ENCODE results near the gene STAT5A. TPM values are rescaled to one million over a fixed set of nuclear protein-coding genes. Genes with fewer than 3 reads are reported as not detected.

Gene STAT5A
- total and polyA plus RNA-seq, 9 of the 15 experiments (the other 6 are each of a cell fraction or from before 2014, with no cell fraction given): 79.9 to 415 (median 196) TPM

- TSS peak; percentile 34 for BruUV-seq (replicated peaks)
- H3K4me2 ChIP-seq (ENCODE audit: insufficient read depth, low read length): peak overlapping the region; percentile 88
- in situ Hi-C loops (cut with MboI): no loop called here
- no peaks in the 10 kb centered on the region for H3K9me3 ChIP-seq (replicated peaks; ENCODE audit: control insufficient read depth, insufficient read depth, low read depth, low read length)
- intact Hi-C loops (cut with micrococcal nuclease): no loop called here
- H3K27ac ChIP-seq (ENCODE audit: extremely low read depth, low read depth, low read length): peak overlapping the region; percentile 78
- FAIRE-seq (no peak), DNase-seq (ENCODE audit: extremely low read depth in 1 of 4, low spot score in 3 of 4) (peak in 2 of 4 experiments; percentile 29 to 55), ATAC-seq (peak; percentile 7)
- peak overlapping the region; percentile 88 for H3K4me3 ChIP-seq
- ChIA-PET CTCF (ENCODE audit: low intra/inter-chr PET ratio) (no interaction called here), POLR2A (interaction anchor here (0.6 to 2.7 kb wide), 13 partner anchors 10 to 1462 kb away, joined by 3 to 13 read pairs (median 4); partner anchors contain the start of gene HSD17B1)
- H3K79me2 ChIP-seq (ENCODE audit: control insufficient read depth, insufficient read depth, low read length): peaks cover 99% of the 10 kb centered on the region
- H3K4me1 ChIP-seq (replicated peaks in 1 of 2; ENCODE audit: control insufficient read depth in 2 of 2, insufficient read depth in 2 of 2, low read length in 2 of 2): peaks cover 31 to 54% of the 10 kb centered on the region in 2 experiments
- H2AFZ ChIP-seq (ENCODE audit: low read depth, low read length): peak overlapping the region; percentile 1; the same call in 1 of the 2 replicates
- H4K20me1 ChIP-seq (replicated peaks; ENCODE audit: control insufficient read depth, insufficient read depth, low read length): no peaks in the 10 kb centered on the region
- 0% methylated on average over 9 of the region's 9 CpGs for WGBS (ENCODE audit: insufficient coverage, low coverage, missing lambda C conversion rate)
- H3K9ac ChIP-seq (ENCODE audit: insufficient read depth in 1 of 2, low read depth in 2 of 2, low read length in 2 of 2): peak overlapping the region; percentile 83 to 97
- peaks cover 65% of the 10 kb centered on the region for H3K36me3 ChIP-seq (ENCODE audit: control insufficient read depth, insufficient read depth, low read length)
- no peaks in the 10 kb centered on the region for H3K27me3 ChIP-seq (ENCODE audit: control insufficient read depth in 2 of 2, insufficient read depth in 2 of 2, low read length in 2 of 2)
- no peaks in the 10 kb centered on the region for H3K9me1 ChIP-seq (ENCODE audit: control insufficient read depth, insufficient read depth, low read length)
- TF ChIP-seq CTBP1 (IDR thresholded peaks at IDR 0.05; ENCODE audit: borderline replicate concordance) (peak; percentile 31; the same call in 1 of the 2 replicates), NRF1 (conservative IDR thresholded peaks at IDR 0.05 in 1 of 2, IDR thresholded peaks at IDR 0.05 in 1 of 2) (peak in 1 of 2 experiments; percentile 2; a peak in 1 of 4 replicates), POLR2B (IDR thresholded peaks at IDR 0.05; ENCODE audit: low read depth, partially characterized antibody) (peak; percentile 5), ZNF518B (CRISPR knock-in tag; IDR thresholded peaks at IDR 0.05) (no peak), DPF2 (IDR thresholded peaks at IDR 0.05) (no peak), TEAD2 (tag; IDR thresholded peaks at IDR 0.05) (no peak), POLR2H (tag; IDR thresholded peaks at IDR 0.05; ENCODE audit: low read depth) (no peak), GMEB1 (CRISPR knock-in tag; IDR thresholded peaks at IDR 0.05) (no peak), POLR2A (conservative IDR thresholded peaks at IDR 0.05) (peak; percentile 24; the same call in 1 of the 2 replicates), RAD51 (IDR thresholded peaks at IDR 0.05; ENCODE audit: borderline replicate concordance, low read depth) (peak; percentile 36; the same call in 1 of the 2 replicates), PBX2 (CRISPR knock-in tag; IDR thresholded peaks at IDR 0.05; ENCODE audit: low read depth) (no peak), PBX2 (tag; conservative IDR thresholded peaks at IDR 0.05; ENCODE audit: low read depth) (no peak), ZNF274 (IDR thresholded peaks at IDR 0.05; ENCODE audit: borderline replicate concordance, low read depth, low read length) (no peak), SRSF1 (IDR thresholded peaks at IDR 0.05; ENCODE audit: low read depth, low read length) (no peak), SETDB1 (IDR thresholded peaks at IDR 0.05; ENCODE audit: low read length) (no peak), IRF2 (CRISPR knock-in tag; IDR thresholded peaks at IDR 0.05) (no peak)
Measured at GRCh38 chr17:42289611-42290181, 1.4 kb downstream of the STAT5A start.

Measured in K562 (cell line).